ENCODE measurements around the gene ADCY3.

DNA sequence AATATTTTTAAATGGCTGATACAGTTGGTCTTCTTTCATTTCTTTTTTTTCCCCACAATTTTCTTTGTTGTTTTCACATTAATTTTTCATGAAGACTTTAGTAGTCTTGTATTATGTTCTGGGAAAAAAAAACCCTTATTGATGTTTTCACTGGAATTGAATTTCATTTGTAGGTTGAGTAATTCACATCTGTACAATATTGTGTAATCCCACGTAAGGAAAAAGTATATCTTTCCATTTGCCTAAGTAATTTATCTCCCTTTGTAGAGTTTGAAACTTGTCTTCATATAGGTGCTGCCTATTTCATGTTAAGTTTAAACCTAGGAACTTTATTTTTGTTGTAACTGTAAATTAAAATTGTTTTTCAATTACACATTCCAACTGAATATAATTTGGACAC is 49.7 kb upstream of the ADCY3 start:
- TF ChIP-seq, protein P1, sequence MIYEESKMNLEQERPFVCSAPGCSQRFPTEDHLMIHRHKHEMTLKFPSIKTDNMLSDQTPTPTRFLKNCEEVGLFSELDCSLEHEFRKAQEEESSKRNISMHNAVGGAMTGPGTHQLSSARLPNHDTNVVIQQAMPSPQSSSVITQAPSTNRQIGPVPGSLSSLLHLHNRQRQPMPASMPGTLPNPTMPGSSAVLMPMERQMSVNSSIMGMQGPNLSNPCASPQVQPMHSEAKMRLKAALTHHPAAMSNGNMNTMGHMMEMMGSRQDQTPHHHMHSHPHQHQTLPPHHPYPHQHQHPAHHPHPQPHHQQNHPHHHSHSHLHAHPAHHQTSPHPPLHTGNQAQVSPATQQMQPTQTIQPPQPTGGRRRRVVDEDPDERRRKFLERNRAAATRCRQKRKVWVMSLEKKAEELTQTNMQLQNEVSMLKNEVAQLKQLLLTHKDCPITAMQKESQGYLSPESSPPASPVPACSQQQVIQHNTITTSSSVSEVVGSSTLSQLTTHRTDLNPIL (CRISPR knock-in tag; IDR thresholded peaks at IDR 0.05; ENCODE audit: low read depth), result no peak
- TF ChIP-seq ZFP30 (CRISPR knock-in tag; IDR thresholded peaks at IDR 0.05), result no peak

Measured in SK-N-SH treated with all-trans-retinoic acid at 6 μM for 48 hours (cell line).